Measurements from ENCODE around the gene ARHGDIB.

ARHGDIB gene

DNA sequence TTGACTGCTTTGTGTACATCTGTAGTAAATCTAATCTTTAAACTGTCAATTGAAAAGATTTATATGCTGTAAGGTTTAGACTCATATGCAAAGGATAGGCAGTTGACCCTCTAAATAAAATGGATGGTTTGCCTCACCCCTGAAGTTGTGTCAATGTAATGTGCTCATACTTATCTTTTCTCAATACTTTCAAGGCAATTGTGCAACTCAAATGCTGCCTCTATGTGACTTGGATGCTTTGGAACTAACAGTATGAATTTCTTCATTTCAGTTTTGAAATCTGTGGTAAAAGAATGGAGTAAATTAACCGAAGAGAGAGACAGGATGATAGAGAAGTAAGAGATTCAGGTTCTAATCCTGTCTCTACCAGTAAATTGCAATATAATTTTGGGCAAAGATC, 21.2 kb upstream of the ARHGDIB start:
- no peak for DNase-seq

DNA sequence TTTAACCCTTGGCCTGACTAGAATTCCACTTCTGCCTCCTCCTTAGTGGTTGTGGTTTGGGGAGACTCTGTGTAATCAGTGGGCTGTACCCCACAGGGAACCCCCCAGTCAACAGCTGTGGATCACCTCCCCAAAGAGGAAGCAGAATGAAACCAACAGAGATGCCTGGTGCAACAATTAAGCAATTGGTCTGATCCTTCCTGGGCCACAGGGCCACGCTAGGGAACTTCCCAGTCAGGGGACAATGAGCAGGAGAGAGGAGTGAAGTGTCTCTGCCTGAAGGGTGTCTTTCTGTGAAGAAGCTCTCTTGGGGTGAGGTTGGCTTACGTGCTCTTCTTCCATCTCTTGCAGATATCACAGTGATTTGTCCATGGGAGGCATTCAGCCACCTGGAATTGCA, 19.6 kb upstream of the ARHGDIB start:
- DNase-seq = no peak

DNA sequence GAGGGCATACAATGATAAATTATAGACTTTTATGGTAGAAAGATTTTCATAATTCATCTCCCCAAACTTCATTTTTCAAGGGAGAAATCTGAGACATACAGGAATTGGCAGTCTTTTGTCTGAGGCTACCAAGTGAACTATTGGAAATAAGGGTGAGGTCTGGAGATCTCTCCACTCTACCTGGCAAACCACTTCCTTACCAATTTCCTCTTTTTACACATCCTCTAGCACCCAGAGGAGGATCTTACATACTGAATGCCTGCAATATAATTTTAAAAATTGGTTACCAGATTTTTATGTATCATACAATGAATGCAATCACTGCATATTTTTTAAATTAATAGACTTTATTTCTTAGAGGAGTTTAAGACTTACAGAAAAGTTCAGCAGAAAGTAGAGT, 18.1 kb upstream of the ARHGDIB start:
- no peak for DNase-seq

DNA sequence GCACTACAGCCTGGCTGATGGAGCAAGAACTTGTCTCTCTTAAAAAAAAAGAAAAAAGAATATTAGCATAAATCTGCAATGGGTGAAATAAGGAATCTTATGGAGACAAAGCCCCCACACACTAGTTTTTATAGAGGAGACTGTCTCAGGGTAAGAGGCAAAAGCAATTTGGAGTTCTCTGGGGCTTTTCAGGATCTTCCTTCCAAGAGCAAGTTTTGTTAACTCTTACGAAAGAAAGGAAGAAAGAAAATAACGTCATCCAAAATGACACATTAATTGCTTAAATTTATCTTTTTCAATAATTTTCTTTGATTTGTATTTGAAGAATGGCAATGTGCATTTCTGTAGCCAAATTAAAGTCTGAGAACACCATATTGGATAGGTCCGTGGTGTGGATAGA, 15.3 kb upstream of the ARHGDIB start:
- no peak for DNase-seq

DNA sequence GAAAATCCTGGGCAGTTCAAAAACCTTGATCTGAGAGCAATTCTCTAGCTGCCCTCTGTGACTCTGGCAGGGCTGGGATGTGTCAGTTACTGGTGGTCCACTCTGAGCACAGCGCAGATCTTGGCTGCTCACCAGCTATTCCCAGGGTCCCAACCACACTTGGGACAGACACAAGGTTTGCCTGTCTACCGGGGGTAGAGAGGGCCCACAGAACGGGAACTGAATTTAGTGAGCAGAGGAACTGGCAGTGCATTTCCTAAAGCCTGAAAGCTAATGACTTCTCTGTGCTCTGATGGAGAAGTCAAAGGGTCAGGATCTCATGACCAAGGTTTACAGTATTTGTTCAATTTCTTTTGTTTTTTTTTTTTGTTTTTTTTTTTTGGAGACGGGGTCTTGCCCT, 14.1 kb upstream of the ARHGDIB start:
- no peak for DNase-seq

DNA sequence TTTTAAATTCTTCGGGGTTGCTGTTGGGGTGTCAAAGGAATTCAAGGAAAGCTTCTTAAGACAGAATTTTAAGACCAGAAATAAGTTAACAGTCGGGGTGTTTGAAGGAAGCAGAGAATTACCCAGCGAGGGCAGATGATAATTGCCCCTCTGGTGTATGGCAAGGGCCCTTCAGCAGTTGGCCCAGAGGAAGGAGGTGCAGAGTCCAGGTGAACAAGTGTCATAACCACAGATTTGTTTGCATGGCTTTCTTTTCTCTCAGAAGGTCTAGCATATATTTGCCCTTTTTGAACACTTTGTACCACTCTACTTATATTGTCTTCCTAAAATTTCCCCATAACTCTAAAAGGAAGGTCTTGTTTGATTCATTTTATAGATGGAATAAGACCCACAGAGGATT, 13.2 kb upstream of the ARHGDIB start:
- DNase-seq = no peak

DNA sequence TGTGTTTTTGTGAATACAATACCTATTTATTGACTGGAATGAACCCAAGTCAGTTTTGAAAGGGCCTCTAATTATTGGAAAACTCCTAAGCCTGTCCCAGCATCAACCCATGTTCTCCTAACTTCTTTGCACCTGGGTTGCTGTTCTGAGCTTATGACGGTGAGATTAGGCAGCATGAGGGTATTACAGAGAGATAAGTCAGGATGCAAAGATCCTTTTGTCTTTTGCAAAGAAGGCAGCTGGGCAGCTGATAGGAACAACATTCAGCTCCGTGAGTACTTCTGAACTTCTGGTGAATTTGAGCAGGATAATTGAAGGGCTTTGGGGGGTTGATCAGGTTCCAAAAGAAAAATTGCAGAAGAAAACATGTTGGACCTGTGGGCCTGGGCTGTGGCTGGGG, 11.4 kb upstream of the ARHGDIB start, which contains the start of gene PDE6H:
PDE6H (plus strand) TSS at position 227 of the 400 bp plus-strand sequence. CDS start 4,971 bp downstream, outside the sequence.
- no peak for DNase-seq

DNA sequence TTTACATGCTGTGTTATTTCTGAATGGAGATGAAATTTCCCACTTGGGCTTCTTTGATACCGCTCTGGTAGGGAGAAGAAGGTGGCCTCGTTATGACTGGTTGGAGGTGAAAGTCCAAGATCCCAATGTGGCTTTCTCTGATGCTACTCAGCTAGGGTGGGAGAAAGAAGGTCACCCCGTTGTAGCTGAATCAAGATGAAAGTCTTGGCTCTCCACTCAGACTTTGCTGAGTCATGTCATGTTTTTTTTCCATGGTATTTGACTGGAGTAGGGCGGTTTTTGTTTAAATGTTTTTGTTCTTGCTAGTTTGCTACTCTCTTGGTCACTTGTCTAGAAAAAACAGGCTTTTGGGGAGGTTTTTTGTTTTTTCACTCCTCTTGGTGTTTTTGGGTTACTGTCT, 9.1 kb upstream of the ARHGDIB start:
- DNase-seq = no peak

DNA sequence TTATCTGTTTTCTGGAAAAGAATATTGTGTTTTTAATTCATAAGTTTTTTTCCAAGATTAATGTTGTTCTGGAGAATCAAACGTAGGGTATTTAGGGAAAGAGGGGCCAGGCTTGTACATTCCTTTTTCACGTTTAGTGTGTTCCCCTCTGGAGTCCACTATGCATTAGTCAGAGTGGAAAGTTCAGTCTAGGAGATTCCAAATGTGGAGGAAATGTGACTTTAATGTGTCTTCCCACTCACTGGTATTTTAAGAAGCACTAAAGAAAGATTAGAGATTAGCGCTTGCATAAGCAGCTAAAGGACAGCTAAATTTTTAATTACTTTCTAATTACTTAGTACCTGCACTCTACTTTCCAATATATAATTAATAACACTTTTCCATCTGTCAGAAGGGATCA, 7.1 kb upstream of the ARHGDIB start:
- no peak for DNase-seq

DNA sequence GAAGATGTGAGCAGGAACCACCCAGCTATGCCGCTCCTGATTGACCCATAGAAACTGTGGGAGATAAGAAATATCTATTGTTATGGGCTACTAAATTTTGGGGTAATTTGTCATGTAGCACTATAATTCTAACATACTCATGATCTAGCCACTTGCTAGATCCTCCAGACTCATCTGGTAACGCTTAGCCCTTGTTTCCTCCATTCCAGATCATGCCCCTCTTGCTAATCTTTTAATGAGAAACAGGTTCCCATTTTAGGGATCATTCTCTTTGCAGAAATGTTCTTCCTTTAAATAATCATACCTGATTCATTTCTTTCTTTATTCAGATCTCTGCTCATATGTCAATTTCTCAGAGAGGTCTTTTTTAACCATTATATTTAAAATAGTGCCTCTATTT, 3.8 kb upstream of the ARHGDIB start:
- DNase-seq = no peak

DNA sequence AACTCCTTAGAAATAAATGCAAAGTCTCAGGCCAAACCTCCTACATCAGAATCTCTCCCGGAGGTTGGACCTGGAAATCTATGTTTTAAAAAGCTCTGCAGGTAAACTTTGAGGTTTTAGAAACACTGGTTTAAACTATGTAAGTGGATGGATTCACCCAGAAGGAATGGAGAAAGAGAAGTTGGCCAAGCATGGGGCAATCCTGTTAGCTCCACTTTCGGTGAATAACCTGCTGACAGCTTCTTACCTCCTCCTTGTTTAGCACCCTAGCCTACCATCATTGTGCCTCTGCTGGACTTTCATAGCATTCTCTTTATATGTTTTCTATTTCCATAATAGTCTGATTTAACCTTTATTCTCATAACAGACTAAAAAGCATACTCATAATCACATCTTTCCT, 3.0 kb upstream of the ARHGDIB start:
- DNase-seq = no peak

DNA sequence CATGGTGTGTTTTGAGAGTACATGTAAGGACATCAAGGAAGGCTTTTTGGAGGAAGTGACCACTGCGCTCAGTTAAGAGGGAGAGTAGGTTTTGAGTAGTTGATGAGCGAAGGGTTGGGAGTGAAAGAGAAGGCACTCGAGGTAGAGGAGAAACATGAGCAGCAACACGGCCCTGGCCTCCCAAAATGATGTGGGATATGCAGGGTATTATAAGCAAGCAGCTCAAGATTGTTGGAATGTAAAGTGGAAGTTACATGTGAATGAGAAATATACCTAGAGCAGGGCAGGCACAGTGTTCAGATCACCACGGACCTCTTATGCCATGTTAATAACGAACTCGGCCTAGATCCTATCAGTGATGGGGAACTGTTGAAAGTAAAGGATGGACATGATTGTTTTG, 2.1 kb upstream of the ARHGDIB start:
- no peak for DNase-seq

DNA sequence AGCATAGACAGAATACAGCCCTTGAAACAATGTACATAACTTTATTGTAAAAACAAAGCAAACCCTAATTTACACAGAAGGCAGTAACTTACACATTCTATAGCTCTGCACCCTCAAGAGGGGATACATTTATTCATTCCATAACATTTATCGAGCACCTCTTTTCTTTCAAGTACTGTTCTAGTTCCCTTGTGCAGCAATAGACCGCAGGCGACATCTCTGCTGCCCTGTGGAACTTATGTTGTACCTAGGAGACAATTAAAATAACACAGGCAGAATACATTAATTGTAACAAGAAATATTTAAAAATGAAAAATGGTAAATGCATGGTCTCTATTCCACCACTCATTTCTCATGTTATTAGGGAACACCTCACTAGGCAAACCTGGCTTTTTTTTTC, 1.4 kb upstream of the ARHGDIB start:
- DNase-seq = no peak

DNA sequence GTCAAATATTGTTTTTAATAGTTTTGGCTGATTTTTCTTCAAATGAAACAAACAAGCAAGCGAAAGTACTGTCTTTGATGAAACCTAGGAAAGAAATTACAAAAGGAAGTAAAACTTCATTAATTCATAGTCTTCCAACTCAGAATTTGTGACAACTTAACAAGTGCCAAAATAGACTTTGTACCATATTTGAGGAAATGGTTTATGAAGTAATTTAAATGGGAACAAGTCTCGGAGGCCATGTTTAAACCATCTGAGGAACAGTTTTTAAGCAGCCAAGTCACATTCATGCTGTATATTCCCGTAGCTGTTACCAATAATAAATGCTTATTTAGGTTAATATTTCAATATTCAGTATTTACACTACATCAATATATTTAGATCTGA, 745 bp upstream of the ARHGDIB start:
- no peak for DNase-seq

DNA sequence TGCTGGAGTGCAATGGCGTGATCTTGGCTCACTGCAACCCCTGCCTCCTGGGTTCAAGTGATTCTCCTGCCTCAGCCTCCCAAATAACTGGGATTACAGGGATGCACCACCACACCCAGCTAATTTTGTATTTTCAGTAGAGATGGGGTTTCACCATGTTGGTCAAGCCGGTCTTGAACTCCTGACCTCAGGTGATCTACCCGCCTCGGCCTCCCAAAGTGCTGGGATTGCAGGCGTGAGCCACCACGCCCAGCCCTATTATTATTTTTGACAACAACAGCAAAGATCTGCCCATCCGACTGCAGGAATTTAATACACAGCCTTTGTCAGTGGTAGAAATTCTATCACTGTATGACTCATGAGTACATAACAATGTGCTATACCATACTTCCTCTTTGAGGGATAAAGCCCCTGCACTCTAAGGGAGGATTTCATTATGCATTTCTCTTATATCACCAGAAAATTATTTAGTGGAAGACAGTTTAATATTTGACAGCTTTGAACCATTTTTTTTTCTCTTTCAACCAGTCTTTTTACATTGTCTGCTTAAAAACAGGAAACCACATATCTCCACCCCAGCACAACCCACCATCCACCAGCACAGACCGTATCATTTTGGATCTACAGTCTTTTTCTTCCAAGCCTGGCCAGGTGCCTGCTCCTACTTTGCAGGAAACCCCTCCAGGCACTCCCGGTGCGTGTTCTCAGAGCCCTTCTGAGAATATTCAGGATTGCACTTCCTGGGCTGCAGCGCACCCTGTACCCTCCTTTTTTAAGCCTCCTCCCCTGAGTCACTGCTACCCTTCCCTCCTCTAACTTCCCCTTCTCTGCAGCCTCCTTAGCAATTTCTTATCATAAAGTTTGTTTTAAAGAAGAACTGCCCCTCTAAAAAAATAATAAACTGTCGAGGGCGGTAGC, 594 bp downstream of the ARHGDIB start:
- DNase-seq = no peak

DNA sequence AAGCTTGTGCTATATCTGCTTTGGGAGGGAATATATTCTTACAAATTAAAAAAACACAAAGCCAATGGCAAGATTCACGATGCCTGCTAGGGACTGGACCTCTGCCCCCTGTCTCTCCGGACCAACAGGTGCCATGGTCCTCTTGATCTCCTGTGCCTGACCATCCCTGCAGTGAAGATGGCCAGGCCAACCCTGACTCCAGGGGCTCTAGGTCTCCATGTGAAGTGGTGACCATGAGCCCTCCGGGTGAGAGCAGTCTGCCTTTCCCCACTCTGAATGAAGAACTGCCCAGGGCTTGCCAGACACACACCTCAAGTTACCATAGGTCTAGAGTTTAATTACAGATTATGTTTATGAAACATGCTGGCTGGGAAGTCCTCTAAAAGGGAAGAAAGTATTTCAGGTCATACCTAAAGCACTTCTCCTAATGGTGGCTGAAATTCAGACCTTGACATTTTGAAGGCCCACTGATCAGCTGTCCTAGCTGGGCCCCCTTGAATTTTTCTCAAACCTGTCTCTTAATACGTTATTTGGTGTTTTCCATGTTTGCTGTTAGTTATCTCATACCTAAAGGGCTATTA, 1.4 kb downstream of the ARHGDIB start:
- DNase-seq = no peak

DNA sequence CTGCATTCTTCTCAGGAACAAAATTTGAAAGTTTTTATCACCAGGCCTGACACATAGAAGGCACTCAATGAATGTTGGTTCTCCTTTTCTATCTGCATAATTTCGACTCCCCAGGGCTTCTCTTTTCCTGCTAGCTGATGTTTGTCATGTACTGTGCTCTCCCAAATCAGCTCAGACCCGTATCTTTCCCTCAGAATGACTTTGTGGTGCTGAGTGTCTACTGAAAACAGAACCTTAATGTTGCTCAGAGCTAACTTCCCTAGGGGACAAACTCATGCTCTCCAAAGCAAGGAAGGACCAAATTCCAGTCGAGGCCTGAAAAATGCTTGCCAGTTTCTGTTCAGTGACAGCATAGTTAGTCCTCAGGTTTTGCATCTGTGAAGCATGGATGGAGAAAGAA, 1.9 kb downstream of the ARHGDIB start:
- DNase-seq = no peak

DNA sequence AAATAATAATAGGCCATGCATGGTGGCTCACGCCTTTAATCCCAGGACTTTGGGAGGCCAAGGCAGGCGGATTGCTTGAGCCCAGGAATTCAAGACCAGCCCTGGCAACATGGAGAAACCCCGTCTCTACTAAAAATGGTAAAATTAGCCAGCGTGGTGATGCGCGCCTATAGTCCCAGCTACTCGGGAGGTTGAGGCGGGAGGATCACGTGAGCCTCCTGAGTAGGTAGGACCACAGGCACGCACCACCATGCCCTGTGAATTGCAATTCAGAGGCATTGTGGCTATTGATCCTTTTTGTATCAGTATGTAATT, 2.3 kb downstream of the ARHGDIB start:
- DNase-seq = no peak

DNA sequence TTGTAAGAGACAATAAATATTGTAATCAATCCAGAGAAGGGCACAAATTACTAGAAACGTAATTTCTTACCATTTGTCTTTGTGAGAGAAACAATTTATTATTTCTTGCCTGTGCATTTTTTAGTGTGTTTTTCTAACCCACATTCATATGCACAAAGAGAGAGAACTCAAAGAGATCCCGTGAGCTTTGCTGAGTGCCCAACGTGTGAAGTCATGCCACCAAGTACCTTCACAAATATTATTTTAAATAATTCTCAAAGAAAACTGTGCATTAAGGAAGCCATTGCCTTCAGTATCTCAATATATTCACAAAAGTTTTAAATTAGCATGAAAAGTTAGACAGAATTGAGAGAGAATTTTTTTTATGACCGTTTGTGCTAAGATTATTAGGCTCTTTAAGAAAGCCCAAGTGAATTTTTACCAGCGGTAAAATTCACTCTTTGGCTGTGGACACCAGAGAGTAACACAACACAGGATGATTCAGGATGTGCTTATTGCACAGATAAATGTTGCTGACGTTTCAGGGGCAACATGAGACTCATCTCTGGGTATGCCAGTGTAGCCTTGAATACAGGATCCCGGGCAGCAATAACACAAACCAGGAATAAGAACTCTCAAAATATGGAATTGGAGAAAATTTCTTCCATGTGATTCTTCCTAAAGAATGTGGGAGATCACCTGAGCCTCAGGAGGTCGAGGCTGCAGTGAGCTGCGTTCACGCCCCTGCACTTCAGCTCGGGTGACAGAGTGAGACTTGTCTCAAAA, 2.9 kb downstream of the ARHGDIB start:
- no peak for DNase-seq

DNA sequence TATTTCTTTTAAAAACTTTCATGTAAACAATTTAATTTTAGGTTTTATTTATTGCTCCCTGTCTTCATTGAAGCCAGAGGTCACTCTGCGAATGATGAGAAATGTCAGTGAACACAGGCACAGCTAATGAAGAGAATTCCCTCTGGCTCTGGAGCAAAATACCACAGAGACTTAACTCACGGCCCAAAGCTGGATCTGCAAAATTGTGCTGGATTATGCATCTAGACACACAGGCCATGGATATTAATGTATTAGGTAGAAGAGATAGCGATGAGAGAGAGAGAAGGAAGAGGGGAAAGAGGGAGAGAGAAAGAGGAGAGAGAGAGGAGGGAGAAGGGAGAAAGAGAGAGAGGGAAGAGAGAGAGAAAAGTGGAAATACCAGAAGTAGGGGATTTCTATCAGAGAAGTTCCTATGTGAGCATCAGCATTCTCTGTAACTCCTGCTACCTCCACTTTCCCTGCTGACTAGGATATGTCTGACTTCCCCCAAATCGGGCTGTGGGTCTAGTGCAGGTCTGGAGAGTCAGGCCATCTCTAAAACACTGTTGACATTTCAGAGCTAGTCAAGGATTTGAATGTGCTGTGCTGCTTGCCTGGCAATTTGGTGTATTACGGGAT, 3.7 kb downstream of the ARHGDIB start:
- no peak for DNase-seq

DNA sequence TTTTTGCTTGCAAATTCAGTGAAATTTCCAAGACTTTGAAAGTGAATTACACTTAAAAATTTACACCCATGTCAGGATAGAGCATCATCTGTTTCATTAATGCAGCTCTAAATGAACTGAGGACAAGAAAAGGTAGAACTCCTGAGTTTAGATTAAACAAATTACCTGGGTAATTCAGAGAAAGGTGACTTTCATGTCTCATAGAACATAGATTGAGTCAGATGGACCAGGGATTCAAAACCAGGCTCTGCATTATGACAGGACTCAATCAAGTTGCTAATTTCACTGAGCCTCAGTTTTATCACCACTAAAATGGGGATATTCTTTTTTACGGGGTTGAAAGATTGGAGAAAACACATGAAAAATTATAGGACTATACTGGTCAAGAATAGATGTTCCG, 4.5 kb downstream of the ARHGDIB start:
- no peak for DNase-seq

DNA sequence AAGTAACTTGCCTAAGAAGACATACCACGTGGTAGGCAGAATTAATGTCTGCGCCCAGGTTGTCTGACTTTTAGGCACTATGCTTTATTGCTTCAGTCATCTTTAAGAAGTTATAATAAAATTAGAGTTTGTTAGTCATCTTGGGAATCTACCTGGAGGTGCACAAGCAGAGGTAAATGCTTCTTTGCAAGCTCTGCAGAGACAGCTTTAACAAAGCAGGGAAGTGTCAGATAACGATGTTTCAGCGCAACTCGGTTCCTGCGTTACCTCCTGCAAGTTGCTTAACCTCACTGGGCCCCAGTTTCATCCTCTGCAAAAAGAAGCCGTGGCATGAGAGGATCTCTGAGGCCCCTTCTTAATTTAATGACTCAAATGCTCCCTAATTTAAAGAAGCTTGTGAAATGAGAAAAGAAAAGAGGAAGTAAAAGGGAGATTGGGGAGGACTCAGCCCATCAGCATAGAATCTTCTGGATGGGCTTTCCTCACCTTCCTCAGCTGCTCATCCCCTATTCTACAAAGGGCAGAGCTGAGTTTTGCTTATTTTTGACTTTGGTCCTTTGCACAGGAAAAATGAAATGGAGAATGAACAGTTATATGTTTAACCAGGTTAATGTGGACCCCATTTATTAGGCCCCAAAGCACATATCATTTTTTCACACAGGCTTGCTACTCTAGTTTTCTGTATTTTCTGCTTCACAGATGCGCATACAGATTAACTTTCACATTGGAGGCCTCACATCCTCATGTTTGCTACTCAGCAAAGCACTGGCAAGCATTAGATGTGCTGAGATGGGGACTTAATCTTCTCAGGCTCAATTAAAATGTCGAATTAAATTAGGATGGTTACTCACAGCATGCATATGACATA, 5.1 kb downstream of the ARHGDIB start:
- no peak for DNase-seq

DNA sequence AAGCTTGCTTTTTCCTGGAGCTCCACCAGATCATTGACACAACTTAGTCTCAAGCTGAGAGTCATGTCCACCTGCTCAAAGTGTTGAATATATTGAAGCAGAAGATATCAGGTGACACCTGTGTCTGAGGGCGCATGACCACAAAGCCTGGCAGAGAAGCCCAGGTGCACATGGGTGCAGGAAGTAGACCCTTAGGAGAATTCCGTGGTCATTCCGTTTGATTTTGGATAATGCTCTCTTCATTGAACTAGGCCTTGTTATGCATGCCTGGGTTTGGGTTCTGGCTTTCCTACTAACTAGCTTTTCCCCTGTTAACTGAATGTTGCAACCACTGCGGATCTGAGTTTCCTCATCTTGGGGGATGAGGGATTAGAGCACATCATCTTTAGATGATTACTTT, 7.1 kb downstream of the ARHGDIB start:
- DNase-seq = no peak

Measured in activated CD4-positive, alpha-beta T cell treated with anti-CD3 and anti-CD28 coated beads for 1 hour (primary cell).